ENCODE results near the gene MYO5C.
A peak's percentile ranks its signal among the peaks of the same experiment; 100 is the strongest.

The MYO5C gene

DNA sequence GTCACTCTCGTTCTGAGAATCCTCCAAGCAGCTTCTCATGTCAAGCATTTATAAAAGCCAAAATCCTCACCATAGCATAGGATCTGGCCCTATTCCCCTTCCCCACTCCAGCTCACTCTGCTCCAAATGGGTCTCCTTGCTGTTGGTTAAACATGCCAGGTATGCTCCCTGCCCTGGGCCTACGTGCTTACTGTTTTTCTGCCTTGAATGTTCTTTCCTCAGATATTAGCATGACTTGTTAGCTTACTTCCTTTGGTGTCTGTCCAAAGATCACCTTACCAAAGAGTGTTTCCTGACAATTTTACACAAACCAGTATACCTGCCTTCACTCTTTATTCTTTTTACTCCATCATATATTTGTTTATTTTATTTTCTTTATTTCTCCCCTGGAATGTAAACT is 33.1 kb upstream of the MYO5C start:
- H3K4me3 ChIP-seq (ENCODE audit: control insufficient read depth, low read depth, low read length): no peak overlapping the region
- no peak for DNase-seq (ENCODE audit: low read depth)
- TF ChIP-seq, protein P1, sequence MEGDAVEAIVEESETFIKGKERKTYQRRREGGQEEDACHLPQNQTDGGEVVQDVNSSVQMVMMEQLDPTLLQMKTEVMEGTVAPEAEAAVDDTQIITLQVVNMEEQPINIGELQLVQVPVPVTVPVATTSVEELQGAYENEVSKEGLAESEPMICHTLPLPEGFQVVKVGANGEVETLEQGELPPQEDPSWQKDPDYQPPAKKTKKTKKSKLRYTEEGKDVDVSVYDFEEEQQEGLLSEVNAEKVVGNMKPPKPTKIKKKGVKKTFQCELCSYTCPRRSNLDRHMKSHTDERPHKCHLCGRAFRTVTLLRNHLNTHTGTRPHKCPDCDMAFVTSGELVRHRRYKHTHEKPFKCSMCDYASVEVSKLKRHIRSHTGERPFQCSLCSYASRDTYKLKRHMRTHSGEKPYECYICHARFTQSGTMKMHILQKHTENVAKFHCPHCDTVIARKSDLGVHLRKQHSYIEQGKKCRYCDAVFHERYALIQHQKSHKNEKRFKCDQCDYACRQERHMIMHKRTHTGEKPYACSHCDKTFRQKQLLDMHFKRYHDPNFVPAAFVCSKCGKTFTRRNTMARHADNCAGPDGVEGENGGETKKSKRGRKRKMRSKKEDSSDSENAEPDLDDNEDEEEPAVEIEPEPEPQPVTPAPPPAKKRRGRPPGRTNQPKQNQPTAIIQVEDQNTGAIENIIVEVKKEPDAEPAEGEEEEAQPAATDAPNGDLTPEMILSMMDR (conservative IDR thresholded peaks at IDR 0.05; ENCODE audit: control insufficient read depth, insufficient read depth, low read depth, low read length): no peak

DNA sequence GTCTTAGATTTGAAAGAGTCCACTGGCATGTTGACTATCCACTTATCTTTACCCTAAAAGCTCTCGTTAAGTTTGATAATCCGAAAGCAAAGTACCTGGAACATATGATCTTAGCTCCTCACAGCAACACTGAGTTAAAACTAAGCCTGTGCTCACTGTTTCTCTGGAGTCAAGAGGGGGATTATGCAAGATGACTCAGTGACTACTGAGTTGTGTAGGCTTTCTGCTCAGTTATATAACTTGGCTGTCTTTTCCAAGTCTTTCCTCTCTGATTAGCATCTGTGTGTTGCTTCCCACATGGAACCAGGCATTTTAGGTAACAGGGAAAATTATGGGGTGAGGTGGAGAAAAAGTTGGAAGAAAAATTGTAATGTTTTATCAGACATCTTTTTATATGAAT is 31.2 kb upstream of the MYO5C start:
- TF ChIP-seq, protein P1 (conservative IDR thresholded peaks at IDR 0.05; ENCODE audit: control insufficient read depth, insufficient read depth, low read depth, low read length): no peak
- peak; percentile 42 for DNase-seq (ENCODE audit: low read depth)

DNA sequence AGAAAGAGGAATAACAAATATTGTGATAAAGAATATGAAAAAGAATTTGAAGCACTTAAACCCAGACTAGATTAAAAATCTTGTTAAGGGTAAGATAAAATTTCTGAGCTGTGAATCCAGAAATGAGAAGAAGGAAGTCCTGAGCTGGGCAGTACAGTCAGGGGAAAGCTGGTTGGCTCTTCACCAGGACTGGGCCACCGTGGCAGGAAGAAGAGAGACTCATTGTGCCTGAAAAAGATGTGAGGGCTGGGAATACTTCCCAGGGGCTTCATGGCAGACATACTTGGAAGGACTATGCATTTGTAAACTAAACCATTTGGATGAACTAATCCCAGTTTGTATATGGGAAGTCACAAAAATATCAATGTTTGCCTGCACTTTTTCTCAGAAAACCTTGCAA is 28.5 kb upstream of the MYO5C start:
- no peak for DNase-seq (ENCODE audit: low read depth)
- H3K4me3 ChIP-seq (ENCODE audit: control insufficient read depth, low read depth, low read length): no peak overlapping the region
- TF ChIP-seq, protein P1 (conservative IDR thresholded peaks at IDR 0.05; ENCODE audit: control insufficient read depth, insufficient read depth, low read depth, low read length): no peak

More for the DNA sequence above, 31.2 kb upstream of the MYO5C start:
- no peak overlapping the region for H3K4me3 ChIP-seq (ENCODE audit: control insufficient read depth, low read depth, low read length)

DNA sequence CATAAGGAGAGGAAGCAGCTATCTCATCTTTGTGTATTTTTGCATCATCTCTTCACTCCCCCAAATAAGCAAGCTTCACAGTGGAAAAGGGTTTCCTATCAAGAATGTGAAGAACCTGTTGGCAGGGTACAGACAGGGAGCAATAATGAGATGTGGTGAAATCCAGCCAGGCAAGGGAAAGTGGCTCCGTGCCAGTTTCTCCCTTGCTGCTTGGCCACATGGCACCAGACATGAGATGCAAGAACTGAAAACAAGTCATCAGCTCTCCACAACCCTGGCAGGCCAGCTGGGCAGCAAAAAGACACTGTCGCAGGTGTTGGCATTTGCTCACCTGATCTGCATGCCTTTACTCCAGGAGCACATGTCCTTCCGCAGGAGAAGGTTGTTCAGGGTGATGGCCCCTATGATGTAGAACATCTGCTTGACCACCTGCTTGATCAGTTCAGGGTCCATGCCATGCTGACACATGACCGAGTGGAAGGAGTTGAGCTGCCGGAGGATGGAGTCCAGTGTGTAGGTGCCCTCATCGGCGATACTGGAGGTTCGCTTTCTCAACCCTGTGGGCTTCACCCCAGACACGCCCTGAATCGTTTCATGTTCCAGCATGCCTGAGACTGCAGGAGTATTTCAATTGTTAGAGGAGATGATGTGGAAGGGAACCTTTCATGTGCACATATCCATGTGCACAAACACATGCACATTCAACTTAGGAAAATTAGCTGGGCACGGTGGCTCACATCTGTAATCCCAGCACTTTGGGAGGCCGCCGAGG is 23.3 kb upstream of the MYO5C start:
- TF ChIP-seq, protein P1 (conservative IDR thresholded peaks at IDR 0.05; ENCODE audit: control insufficient read depth, insufficient read depth, low read depth, low read length): no peak
- DNase-seq (ENCODE audit: low read depth): no peak
- H3K4me3 ChIP-seq (ENCODE audit: control insufficient read depth, low read depth, low read length): no peak overlapping the region

DNA sequence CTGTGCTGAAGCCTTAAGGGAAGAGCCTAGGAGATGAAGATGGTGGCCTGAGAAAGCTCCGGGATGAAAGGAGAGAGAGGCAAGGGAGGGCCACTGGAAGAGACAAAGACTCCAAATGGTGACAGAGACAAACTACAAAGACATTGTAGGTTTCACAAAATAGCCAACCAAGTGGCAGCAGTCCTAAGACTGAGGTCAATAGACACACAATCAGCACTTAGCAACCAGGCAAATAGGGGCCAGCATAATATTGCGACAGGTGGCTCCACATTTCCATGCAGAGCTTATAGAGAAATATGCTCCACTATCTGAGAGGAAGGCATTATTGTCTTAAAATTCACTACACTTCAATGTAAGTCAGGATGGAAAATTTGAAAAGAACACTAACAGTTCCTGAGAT is 22.1 kb upstream of the MYO5C start:
- TF ChIP-seq, protein P1 (conservative IDR thresholded peaks at IDR 0.05; ENCODE audit: control insufficient read depth, insufficient read depth, low read depth, low read length): no peak
- DNase-seq (ENCODE audit: low read depth): no peak
- no peak overlapping the region for H3K4me3 ChIP-seq (ENCODE audit: control insufficient read depth, low read depth, low read length)

DNA sequence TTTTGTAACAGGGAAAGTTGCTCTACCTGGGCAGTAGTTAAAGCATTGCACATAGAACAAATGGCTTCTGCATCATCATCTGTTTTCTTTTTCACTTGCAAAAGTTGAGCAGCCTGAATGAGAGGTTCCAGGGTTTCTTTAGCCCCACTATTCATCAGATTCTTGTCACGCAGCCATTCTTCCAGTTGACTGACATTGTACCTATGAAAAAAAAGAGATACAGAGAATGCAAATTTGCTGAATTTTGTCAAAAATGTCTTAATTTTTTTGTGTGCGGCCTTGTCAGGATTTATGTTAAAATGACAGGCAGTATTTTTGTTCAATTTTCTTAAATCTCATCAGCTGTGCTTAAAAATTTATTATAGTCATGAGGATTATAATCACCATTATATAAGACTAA is 21.4 kb upstream of the MYO5C start:
- H3K4me3 ChIP-seq (ENCODE audit: control insufficient read depth, low read depth, low read length): no peak overlapping the region
- TF ChIP-seq, protein P1 (conservative IDR thresholded peaks at IDR 0.05; ENCODE audit: control insufficient read depth, insufficient read depth, low read depth, low read length): no peak
- no peak for DNase-seq (ENCODE audit: low read depth)
